PC-3 (cell line): Measurements from ENCODE around the gene NLRP3. TPM values are rescaled to one million over a fixed set of nuclear protein-coding genes. Genes with fewer than 3 reads are reported as not detected.

Experiments used
- ATAC-seq: fragments of 200-7000 bp; cut with Tn5 transposase; 2 replicates; pipeline ENCODE4 v1.9.1; 2020; ENCODE audit warnings: mild to moderate bottlenecking, moderate library complexity
- BruUV-seq: library from RNA; stranded (reverse); fragments of 400-500 nt; replicated peaks from 2 replicates; lab custom pipeline; 2021; lab: Mats Ljungman, UMichigan
- CTCF ChIA-PET: fragments of 300-600 bp; sonication (Branson Sonifier 250); formaldehyde crosslinking; loops from one replicate; lab custom pipeline; 2022; ENCODE audit warnings: antibody characterized with exemption; lab: Charles Lee
- POLR2A ChIA-PET: fragments of 300-600 bp; sonication (Branson Sonifier 250); formaldehyde crosslinking; loops from one replicate; lab custom pipeline; 2022; ENCODE audit warnings: antibody characterized with exemption; ENCODE audit not compliant: unreplicated experiment; lab: Charles Lee
- DNase-seq: peaks from one replicate; pipeline ENCODE4 v3.0.0-alpha.2; 2015
- H2AFZ ChIP-seq: fragments of 300-600 bp; sonication (generic); 2 replicates; pipeline ENCODE4 v1.6.0; 2016; ENCODE audit warnings: antibody characterized with exemption, low read length
- H3F3A ChIP-seq: fragments of 300-600 bp; sonication (generic); one replicate; pipeline ENCODE4 v1.6.0; 2017; ENCODE audit warnings: antibody characterized with exemption, low read length, control low read depth, mild to moderate bottlenecking; ENCODE audit not compliant: unreplicated experiment
- H3K27ac ChIP-seq: fragments of 300-600 bp; sonication (generic); 2 replicates; pipeline ENCODE4 v1.5.1; 2016; ENCODE audit warnings: mild to moderate bottlenecking, low read length
- H3K27me3 ChIP-seq: fragments of 300-600 bp; sonication (generic); 2 replicates; pipeline ENCODE4 v1.6.1; 2016; ENCODE audit warnings: low read length, mixed read lengths
- H3K36me3 ChIP-seq: fragments of 300-600 bp; sonication (generic); 2 replicates; pipeline ENCODE4 v1.6.1; 2016; ENCODE audit warnings: low read depth, mixed run types, low read length, mixed read lengths
- H3K4me1 ChIP-seq: fragments of 300-600 bp; sonication (generic); 2 replicates; pipeline ENCODE4 v1.5.1; 2016; ENCODE audit warnings: low read length; ENCODE audit not compliant: insufficient read depth
- H3K4me2 ChIP-seq: fragments of 300-600 bp; sonication (generic); 2 replicates; pipeline ENCODE4 v1.6.0; 2016; ENCODE audit warnings: low read length
- H3K4me3 ChIP-seq: fragments of 300-600 bp; sonication (generic); 2 replicates; pipeline ENCODE4 v1.5.1; 2016; ENCODE audit warnings: mild to moderate bottlenecking, low read length, mixed read lengths
- H3K79me2 ChIP-seq: fragments of 300-600 bp; sonication (generic); 2 replicates; pipeline ENCODE4 v1.6.1; 2017; ENCODE audit warnings: low read length, mixed read lengths
- H3K9ac ChIP-seq: fragments of 300-600 bp; sonication (generic); 2 replicates; pipeline ENCODE4 v1.6.0; 2016; ENCODE audit warnings: mild to moderate bottlenecking, low read length
- H3K9me2 ChIP-seq: fragments of 300-600 bp; sonication (generic); replicated peaks from 2 replicates; pipeline ENCODE4 v1.6.1; 2016; ENCODE audit warnings: mixed run types, low read length, mixed read lengths
- H3K9me3 ChIP-seq: fragments of 300-600 bp; sonication (generic); 2 replicates; pipeline ENCODE4 v1.6.1; 2016; ENCODE audit warnings: low read length, mixed read lengths
- H4K20me1 ChIP-seq: fragments of 300-600 bp; sonication (generic); 2 replicates; pipeline ENCODE4 v1.6.1; 2016; ENCODE audit warnings: low read length, mixed read lengths
- CTCF ChIP-seq: fragments of 300-600 bp; sonication (generic); conservative IDR thresholded peaks from 2 replicates; pipeline ENCODE4 v1.5.1; 2017; ENCODE audit warnings: antibody characterized with exemption, low read depth, mild to moderate bottlenecking, low read length
- EZH2 ChIP-seq: fragments of 300-600 bp; sonication (generic); IDR thresholded peaks from one replicate; pipeline ENCODE4 v1.6.1; 2017; ENCODE audit warnings: antibody characterized with exemption, mild to moderate bottlenecking, low read length; ENCODE audit not compliant: unreplicated experiment
- EZH2phosphoT487 ChIP-seq: fragments of 300-600 bp; sonication (generic); IDR thresholded peaks from 2 replicates; pipeline ENCODE4 v1.6.1; 2018; ENCODE audit warnings: mild to moderate bottlenecking, antibody characterized with exemption, low read length, borderline replicate concordance
- intact Hi-C: fragments of 100-400 bp; cut with micrococcal nuclease; formaldehyde crosslinking; loops from 2 replicates; pipeline ENCODE4 v1.9.0; 2023
- total RNA-seq: library from RNA; depleted of rRNA; stranded (reverse); fragments of >200 nt; gene quantifications from 2 replicates; pipeline ENCODE4 v1.2.3, GENCODE V29; 2014

The NLRP3 gene
- total RNA-seq, 1 experiment from 2014 or later: 0.40 TPM

- Histone ChIP-seq H3F3A (no peaks in the 10 kb centered on the region), H3K79me2 (no peaks in the 10 kb centered on the region), H3K4me1 (peaks cover 15% of the 10 kb centered on the region), H4K20me1 (no peaks in the 10 kb centered on the region), H3K27me3 (peaks cover 42% of the 10 kb centered on the region), H3K4me3 (no peak overlapping the region), H2AFZ (no peak overlapping the region), H3K9me3 (no peaks in the 10 kb centered on the region), H3K4me2 (no peak overlapping the region), H3K9me2 (no peaks in the 10 kb centered on the region), H3K27ac (no peak overlapping the region), H3K36me3 (no peaks in the 10 kb centered on the region), H3K9ac (no peak overlapping the region)
- ATAC-seq (peak; percentile 88), DNase-seq (peak; percentile 91)
- ChIA-PET POLR2A (no interaction called here), CTCF (interaction anchor here (0.6 kb wide), 1 partner anchor 97 kb away, joined by 4 read pairs; no protein-coding TSS in a partner anchor)
- TF ChIP-seq EZH2phosphoT487 (no peak), CTCF (peak; percentile 99)
- no TSS peak for BruUV-seq
- intact Hi-C loops: loop anchor here (1.0 to 10.0 kb wide), 4 partner anchors 90 to 582 kb away; no protein-coding TSS in a partner anchor
Observed at GRCh38 chr1:247487057-247487456, 71.1 kb downstream of the NLRP3 start.

GRCh38 chr1:247491328-247491727 is 75.4 kb downstream of the NLRP3 start:
- Histone ChIP-seq H3K27me3 (peaks cover 53% of the 10 kb centered on the region), H3K9me3 (no peaks in the 10 kb centered on the region), H3K27ac (no peak overlapping the region), H3K9ac (no peak overlapping the region), H3K4me3 (no peak overlapping the region), H3K79me2 (no peaks in the 10 kb centered on the region), H4K20me1 (no peaks in the 10 kb centered on the region), H3K4me1 (no peaks in the 10 kb centered on the region), H2AFZ (no peak overlapping the region), H3K36me3 (no peaks in the 10 kb centered on the region), H3K9me2 (no peaks in the 10 kb centered on the region), H3K4me2 (no peak overlapping the region), H3F3A (no peaks in the 10 kb centered on the region)
- ChIA-PET CTCF (interaction anchor here (0.6 kb wide), 1 partner anchor 101 kb away, joined by 3 read pairs; no protein-coding TSS in a partner anchor), POLR2A (no interaction called here)
- no peak for ATAC-seq
- BruUV-seq: no TSS peak
- intact Hi-C loops: no loop called here
- DNase-seq: no peak
- no peak for TF ChIP-seq EZH2phosphoT487
- TF ChIP-seq EZH2: no peak
- TF ChIP-seq CTCF: no peak

GRCh38 chr1:247493106-247493505 is 77.1 kb downstream of the NLRP3 start:
- Histone ChIP-seq H3K9ac (no peak overlapping the region), H3K27ac (no peak overlapping the region), H3K9me2 (no peaks in the 10 kb centered on the region), H2AFZ (no peak overlapping the region), H3K36me3 (no peaks in the 10 kb centered on the region), H3K27me3 (peaks cover 50% of the 10 kb centered on the region), H3K4me2 (no peak overlapping the region), H3K9me3 (no peaks in the 10 kb centered on the region), H3F3A (no peaks in the 10 kb centered on the region), H4K20me1 (no peaks in the 10 kb centered on the region), H3K4me3 (no peak overlapping the region), H3K79me2 (no peaks in the 10 kb centered on the region), H3K4me1 (peaks cover 11% of the 10 kb centered on the region)
- ChIA-PET CTCF (no interaction called here), POLR2A (no interaction called here)
- BruUV-seq: no TSS peak
- no peak for DNase-seq
- intact Hi-C loops: no loop called here
- TF ChIP-seq CTCF: no peak
- no peak for TF ChIP-seq EZH2
- TF ChIP-seq EZH2phosphoT487: no peak
- no peak for ATAC-seq
